H9 (cell line): ENCODE measurements around the gene SRGAP3. TPM values are rescaled to one million over a fixed set of nuclear protein-coding genes. Genes with fewer than 3 reads are reported as not detected.

Experiments
- DNase-seq: peaks from one replicate; pipeline ENCODE4 v3.0.0-alpha.2; 2017
- H2AFZ ChIP-seq: one replicate; pipeline ENCODE4 v1.6.1; 2013; ENCODE audit warnings: mild to moderate bottlenecking, low read length, control low read depth, moderate library complexity
- H2AK5ac ChIP-seq: 2 replicates; pipeline ENCODE4 v1.6.1; 2013; ENCODE audit warnings: low read length, control low read depth, mixed read lengths; ENCODE audit not compliant: insufficient read length
- H2BK120ac ChIP-seq: one replicate; pipeline ENCODE4 v1.6.1; 2013; ENCODE audit warnings: low read depth, mild to moderate bottlenecking, low read length, control low read depth, inconsistent platforms; ENCODE audit not compliant: poor library complexity, severe bottlenecking
- H2BK12ac ChIP-seq: 2 replicates; pipeline ENCODE4 v1.6.1; 2013; ENCODE audit warnings: low read length, control low read depth, mixed read lengths, low read depth; ENCODE audit not compliant: insufficient read length
- H2BK15ac ChIP-seq: 2 replicates; pipeline ENCODE4 v1.6.1; 2013; ENCODE audit warnings: low read depth, low read length, control low read depth
- H2BK20ac ChIP-seq: one replicate; pipeline ENCODE4 v1.6.1; 2013; ENCODE audit warnings: low read depth, mild to moderate bottlenecking, low read length, control low read depth, inconsistent platforms; ENCODE audit not compliant: poor library complexity, severe bottlenecking
- H2BK5ac ChIP-seq: 2 replicates; pipeline ENCODE4 v1.6.1; 2013; ENCODE audit warnings: low read length, control low read depth, mixed read lengths; ENCODE audit not compliant: insufficient read length
- H3K14ac ChIP-seq: 2 replicates; pipeline ENCODE4 v1.6.1; 2013; ENCODE audit warnings: low read length, control low read depth; ENCODE audit not compliant: insufficient read depth
- H3K18ac ChIP-seq: 2 replicates; pipeline ENCODE4 v1.6.1; 2013; ENCODE audit warnings: low read depth, mild to moderate bottlenecking, mixed read lengths, low read length, control low read depth; ENCODE audit not compliant: insufficient read length
- H3K23ac ChIP-seq: 2 replicates; pipeline ENCODE4 v1.6.1; 2013; ENCODE audit warnings: low read length, control low read depth, mixed read lengths, low read depth; ENCODE audit not compliant: insufficient read length
- H3K23me2 ChIP-seq: 2 replicates; pipeline ENCODE4 v1.6.1; 2013; ENCODE audit warnings: low read depth, mild to moderate bottlenecking, mixed read lengths, low read length, control low read depth; ENCODE audit not compliant: insufficient read length, poor library complexity, severe bottlenecking
- H3K27ac ChIP-seq: 2 replicates; pipeline ENCODE4 v1.5.1; 2013; ENCODE audit warnings: low read length, control low read depth, mixed read lengths, low read depth; ENCODE audit not compliant: insufficient read length
- H3K27me3 ChIP-seq: 2 replicates; pipeline ENCODE4 v1.6.1; 2013; ENCODE audit warnings: low read length, control low read depth, inconsistent platforms; ENCODE audit not compliant: insufficient read depth
- H3K4ac ChIP-seq: 2 replicates; pipeline ENCODE4 v1.6.1; 2013; ENCODE audit warnings: low read depth, mild to moderate bottlenecking, control low read depth, inconsistent platforms, low read length, moderate library complexity
- H3K4me1 ChIP-seq: 2 replicates; pipeline ENCODE4 v1.6.1; 2013; ENCODE audit warnings: low read length, control low read depth, inconsistent platforms; ENCODE audit not compliant: insufficient read depth
- H3K4me2 ChIP-seq: 2 replicates; pipeline ENCODE4 v1.6.1; 2013; ENCODE audit warnings: low read length, control low read depth, mixed read lengths; ENCODE audit not compliant: insufficient read length, insufficient read depth
- H3K56ac ChIP-seq: 2 replicates; pipeline ENCODE4 v1.6.1; 2013; ENCODE audit warnings: low read depth, mild to moderate bottlenecking, mixed read lengths, low read length, control low read depth; ENCODE audit not compliant: insufficient read length
- H3K79me1 ChIP-seq: 2 replicates; pipeline ENCODE4 v1.6.1; 2013; ENCODE audit warnings: low read depth, mild to moderate bottlenecking, moderate library complexity, low read length, control low read depth, inconsistent platforms; ENCODE audit not compliant: insufficient read depth, poor library complexity, severe bottlenecking
- H3K79me2 ChIP-seq: 2 replicates; pipeline ENCODE4 v1.6.1; 2013; ENCODE audit warnings: low read length, control low read depth, inconsistent platforms; ENCODE audit not compliant: insufficient read depth
- H3K9ac ChIP-seq: 2 replicates; pipeline ENCODE4 v1.6.1; 2013; ENCODE audit warnings: low read length, control low read depth, mixed read lengths; ENCODE audit not compliant: insufficient read length; ENCODE audit errors: extremely low read depth
- H3K9me3 ChIP-seq: one replicate; pipeline ENCODE4 v1.6.1; 2013; ENCODE audit warnings: low read depth, low read length, inconsistent platforms; ENCODE audit not compliant: control insufficient read depth
- H3T11ph ChIP-seq: one replicate; pipeline ENCODE4 v1.6.1; 2013; ENCODE audit warnings: mild to moderate bottlenecking, low read length, control low read depth, inconsistent platforms
- H4K20me1 ChIP-seq: one replicate; pipeline ENCODE4 v1.6.1; 2013; ENCODE audit not compliant: control insufficient read depth, insufficient read length, insufficient read depth
- H4K5ac ChIP-seq: 2 replicates; pipeline ENCODE4 v1.6.1; 2013; ENCODE audit warnings: low read depth, mild to moderate bottlenecking, mixed read lengths, low read length, control low read depth; ENCODE audit not compliant: insufficient read length
- H4K8ac ChIP-seq: replicated peaks from 2 replicates; pipeline ENCODE4 v1.6.1; 2013; ENCODE audit warnings: low read length, control low read depth, mixed read lengths, low read depth; ENCODE audit not compliant: insufficient read length
- H4K91ac ChIP-seq: 2 replicates; pipeline ENCODE4 v1.6.1; 2013; ENCODE audit warnings: low read depth, mild to moderate bottlenecking, moderate library complexity, mixed read lengths, low read length, control low read depth; ENCODE audit not compliant: insufficient read length
- H3K27ac Mint-ChIP-seq, 3 experiments: 2 replicates in 2 of 3; 3 replicates in 1 of 3; pipeline ENCODE4 v1.8.0; 2020 to 2021; ENCODE audit warnings: mixed read lengths in 3 of 3, mild to moderate bottlenecking in 1 of 3, moderate library complexity in 1 of 3
- H3K27me3 Mint-ChIP-seq: 2 replicates; pipeline ENCODE4 v1.8.0; 2021; ENCODE audit warnings: low read depth, mild to moderate bottlenecking, moderate library complexity, mixed read lengths
- H3K36me3 Mint-ChIP-seq, 3 experiments: 2 replicates in 2 of 3; 3 replicates in 1 of 3; pipeline ENCODE4 v1.8.0; 2020 to 2021; ENCODE audit warnings: low read depth in 3 of 3, mixed read lengths in 3 of 3; ENCODE audit not compliant: insufficient read depth in 1 of 3
- H3K4me1 Mint-ChIP-seq, 2 experiments: 2 replicates each; pipeline ENCODE4 v1.8.0; 2020; ENCODE audit warnings: mixed read lengths in 2 of 2
- H3K4me3 Mint-ChIP-seq, 2 experiments: 2 replicates in 1 of 2; 3 replicates in 1 of 2; pipeline ENCODE4 v1.8.0; 2020 to 2021; ENCODE audit warnings: mild to moderate bottlenecking in 2 of 2, mixed read lengths in 2 of 2, moderate library complexity in 1 of 2
- H3K9me3 Mint-ChIP-seq, 2 experiments: 2 replicates in 1 of 2; 3 replicates in 1 of 2; pipeline ENCODE4 v1.8.0; 2020; ENCODE audit warnings: mild to moderate bottlenecking in 2 of 2, mixed read lengths in 2 of 2, moderate library complexity in 1 of 2
- WGBS: extraction: QIAGEN DNeasy Blood & Tissue Kit; methylation state at CpG from one replicate; pipeline ENCODE4 v1.1.7; 2013; ENCODE audit warnings: missing lambda C conversion rate, low lambda C conversion rate, mixed read lengths; ENCODE audit not compliant: insufficient read length; ENCODE audit errors: extremely low coverage; 5-methylcytosine and 5-hydroxymethylcytosine counted together
- total RNA-seq: library from RNA; stranded (reverse); gene quantifications from 2 replicates; pipeline ENCODE4 v1.2.1, GENCODE V29; 2021
- TF ChIP-seq, protein P1 (sequence below): fragments of 200-600 bp; sonication (generic); conservative IDR thresholded peaks from 3 replicates; pipeline ENCODE4 v1.8.0; 2021; ENCODE audit warnings: antibody characterized with exemption, mild to moderate bottlenecking

The SRGAP3 gene
- total RNA-seq, 1 experiment from 2014 or later: 3.4 TPM

DNA sequence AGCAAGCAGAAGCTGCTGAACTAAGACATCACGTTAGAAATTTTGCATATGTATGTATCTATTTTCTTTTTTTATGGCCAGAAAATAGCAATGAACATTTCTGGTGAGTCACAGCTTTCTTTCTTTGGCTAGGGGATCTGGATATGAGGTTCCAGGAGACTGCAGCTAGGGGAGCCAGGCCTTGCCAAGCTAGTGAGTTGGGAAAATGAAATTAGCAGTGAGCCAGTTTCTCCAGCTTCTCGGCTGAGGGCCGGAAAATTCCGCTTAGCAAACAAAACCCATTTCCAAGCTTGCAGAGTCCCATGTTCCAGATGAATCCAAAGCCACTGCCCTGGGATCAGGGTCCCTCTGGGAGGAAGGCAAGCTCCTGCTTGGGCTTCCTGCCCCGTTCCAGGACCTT is 137.6 kb downstream of the SRGAP3 start:
- no peaks in the 10 kb centered on the region for H3K27me3 ChIP-seq
- TF ChIP-seq, protein P1, sequence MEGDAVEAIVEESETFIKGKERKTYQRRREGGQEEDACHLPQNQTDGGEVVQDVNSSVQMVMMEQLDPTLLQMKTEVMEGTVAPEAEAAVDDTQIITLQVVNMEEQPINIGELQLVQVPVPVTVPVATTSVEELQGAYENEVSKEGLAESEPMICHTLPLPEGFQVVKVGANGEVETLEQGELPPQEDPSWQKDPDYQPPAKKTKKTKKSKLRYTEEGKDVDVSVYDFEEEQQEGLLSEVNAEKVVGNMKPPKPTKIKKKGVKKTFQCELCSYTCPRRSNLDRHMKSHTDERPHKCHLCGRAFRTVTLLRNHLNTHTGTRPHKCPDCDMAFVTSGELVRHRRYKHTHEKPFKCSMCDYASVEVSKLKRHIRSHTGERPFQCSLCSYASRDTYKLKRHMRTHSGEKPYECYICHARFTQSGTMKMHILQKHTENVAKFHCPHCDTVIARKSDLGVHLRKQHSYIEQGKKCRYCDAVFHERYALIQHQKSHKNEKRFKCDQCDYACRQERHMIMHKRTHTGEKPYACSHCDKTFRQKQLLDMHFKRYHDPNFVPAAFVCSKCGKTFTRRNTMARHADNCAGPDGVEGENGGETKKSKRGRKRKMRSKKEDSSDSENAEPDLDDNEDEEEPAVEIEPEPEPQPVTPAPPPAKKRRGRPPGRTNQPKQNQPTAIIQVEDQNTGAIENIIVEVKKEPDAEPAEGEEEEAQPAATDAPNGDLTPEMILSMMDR: no peak
- no peaks in the 10 kb centered on the region for H3K9me3 ChIP-seq
- no peak overlapping the region for H3K23ac ChIP-seq
- H4K20me1 ChIP-seq: no peaks in the 10 kb centered on the region
- peaks cover 6% of the 10 kb centered on the region; the same call in 1 of the 2 replicates for H3K27me3 Mint-ChIP-seq
- no peak overlapping the region for H3K9ac ChIP-seq
- H2BK120ac ChIP-seq: no peak overlapping the region
- no peak overlapping the region; the same call in 1 of the 2 replicates for H3K14ac ChIP-seq
- no peak overlapping the region for H2BK20ac ChIP-seq
- no peak overlapping the region for H3T11ph ChIP-seq
- H4K5ac ChIP-seq: no peak overlapping the region
- no peak overlapping the region for H2BK15ac ChIP-seq
- no peak overlapping the region for H2AFZ ChIP-seq
- no peak overlapping the region for H3K4me2 ChIP-seq
- H3K79me2 ChIP-seq: no peaks in the 10 kb centered on the region
- H3K4me1 Mint-ChIP-seq: peaks cover 8 to 10% of the 10 kb centered on the region in 2 experiments
- no peak overlapping the region for H3K4me3 Mint-ChIP-seq
- H3K9me3 Mint-ChIP-seq: peaks cover 3% of the 10 kb centered on the region in 2 experiments; a peak in 2 of 5 replicates
- no peak overlapping the region for H3K4ac ChIP-seq
- no peak overlapping the region for H4K8ac ChIP-seq
- H2BK5ac ChIP-seq: no peak overlapping the region
- H3K23me2 ChIP-seq: no peaks in the 10 kb centered on the region
- H3K36me3 Mint-ChIP-seq: peaks cover 2 to 10% (median 3%) of the 10 kb centered on the region in 3 experiments; a peak in 4 of 7 replicates
- H3K79me1 ChIP-seq: no peaks in the 10 kb centered on the region
- no peak overlapping the region for H3K56ac ChIP-seq
- no peaks in the 10 kb centered on the region for H3K4me1 ChIP-seq
- H3K18ac ChIP-seq: no peak overlapping the region
- H2BK12ac ChIP-seq: no peak overlapping the region
- H3K27ac ChIP-seq: no peak overlapping the region
- no peak for DNase-seq
- no CpG with 5 or more reads among the region's 5 CpGs for WGBS
- H2AK5ac ChIP-seq: no peak overlapping the region
- H3K27ac Mint-ChIP-seq: no peak overlapping the region
- H4K91ac ChIP-seq: no peak overlapping the region
